BJ (cell line): Measurements from ENCODE around the gene PRKAR1B. TPM values are rescaled to one million over a fixed set of nuclear protein-coding genes. Genes with fewer than 3 reads are reported as not detected.
"Not testable (repeated sequence)": the region's sequence is repeated elsewhere in the genome, so short reads cannot be mapped to it uniquely, and the experiment has no call there.

Experiments
- CTCF ChIA-PET: fragments of 350-600 bp; formaldehyde crosslinking; extraction: SDS; loops from one replicate; lab custom pipeline; 2021; ENCODE audit warnings: antibody characterized with exemption, inconsistent platforms; lab: Yijun Ruan, JAX
- POLR2A ChIA-PET: fragments of 300-600 bp; sonication (Branson Sonifier 250); formaldehyde crosslinking; extraction: SDS; loops from one replicate; lab custom pipeline; 2021; ENCODE audit warnings: antibody characterized with exemption; lab: Charles Lee
- DNase-seq: peaks from one replicate; pipeline ENCODE4 v3.0.0-alpha.2; 2011; ENCODE audit warnings: low read depth
- H3K27me3 ChIP-seq: 2 replicates; pipeline ENCODE4 v1.6.0; 2011; ENCODE audit warnings: low read length; ENCODE audit not compliant: control insufficient read depth, insufficient read depth
- H3K36me3 ChIP-seq: 2 replicates; pipeline ENCODE4 v1.5.1; 2011; ENCODE audit warnings: low read length; ENCODE audit not compliant: control insufficient read depth, insufficient read depth
- H3K4me3 ChIP-seq: 2 replicates; pipeline ENCODE4 v1.5.1; 2011; ENCODE audit warnings: low read depth, mild to moderate bottlenecking, control low read depth, low read length
- polyA plus RNA-seq: library from polyadenylated mRNA; depleted of rRNA; stranded (reverse); fragments of >200 nt; gene quantifications from 2 replicates; pipeline ENCODE4 v1.2.3, GENCODE V29; 2011
- TF ChIP-seq, protein P1 (sequence below): IDR thresholded peaks from 2 replicates; pipeline ENCODE4 v1.5.1; 2011; ENCODE audit warnings: low read depth, mild to moderate bottlenecking, control low read depth, inconsistent platforms, low read length, moderate library complexity; ENCODE audit not compliant: insufficient read depth

PRKAR1B gene
- polyA plus RNA-seq, 1 experiment = 7.4 TPM

DNA sequence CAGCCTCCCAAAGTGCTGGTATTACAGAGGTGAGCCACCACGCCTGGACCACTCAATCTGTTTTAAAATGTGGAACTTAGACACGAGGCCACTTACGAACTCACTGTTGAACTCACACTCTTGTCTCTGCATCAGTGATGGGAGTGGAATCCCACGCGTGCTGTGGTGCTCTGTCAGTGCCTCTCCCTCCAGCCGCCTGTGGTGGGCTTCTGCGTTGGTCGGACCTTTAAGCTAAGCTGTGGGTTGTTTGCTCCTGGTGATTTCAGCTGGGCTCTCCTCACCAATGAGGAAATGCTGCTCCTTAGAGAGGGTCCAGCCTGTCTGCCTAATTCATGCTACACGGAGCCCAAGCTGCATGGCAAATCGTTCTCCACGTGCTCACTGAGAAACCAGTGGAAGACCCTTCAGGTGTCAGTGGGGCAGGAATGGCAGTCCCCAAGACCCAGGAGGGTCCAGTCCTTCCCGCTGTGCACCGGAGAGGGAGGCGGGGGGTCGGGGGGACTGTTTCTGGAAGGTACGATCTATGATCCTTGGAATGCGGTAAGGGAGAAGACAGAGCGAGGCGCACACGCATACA is 17.9 kb upstream of the PRKAR1B start:
- CTCF ChIA-PET = no interaction called here
- H3K4me3 ChIP-seq = no peak overlapping the region
- POLR2A ChIA-PET = no interaction called here
- DNase-seq = no peak
- H3K27me3 ChIP-seq = no peaks in the 10 kb centered on the region
- H3K36me3 ChIP-seq = peaks cover 9% of the 10 kb centered on the region; the same call in 1 of the 2 replicates
- TF ChIP-seq, protein P1, sequence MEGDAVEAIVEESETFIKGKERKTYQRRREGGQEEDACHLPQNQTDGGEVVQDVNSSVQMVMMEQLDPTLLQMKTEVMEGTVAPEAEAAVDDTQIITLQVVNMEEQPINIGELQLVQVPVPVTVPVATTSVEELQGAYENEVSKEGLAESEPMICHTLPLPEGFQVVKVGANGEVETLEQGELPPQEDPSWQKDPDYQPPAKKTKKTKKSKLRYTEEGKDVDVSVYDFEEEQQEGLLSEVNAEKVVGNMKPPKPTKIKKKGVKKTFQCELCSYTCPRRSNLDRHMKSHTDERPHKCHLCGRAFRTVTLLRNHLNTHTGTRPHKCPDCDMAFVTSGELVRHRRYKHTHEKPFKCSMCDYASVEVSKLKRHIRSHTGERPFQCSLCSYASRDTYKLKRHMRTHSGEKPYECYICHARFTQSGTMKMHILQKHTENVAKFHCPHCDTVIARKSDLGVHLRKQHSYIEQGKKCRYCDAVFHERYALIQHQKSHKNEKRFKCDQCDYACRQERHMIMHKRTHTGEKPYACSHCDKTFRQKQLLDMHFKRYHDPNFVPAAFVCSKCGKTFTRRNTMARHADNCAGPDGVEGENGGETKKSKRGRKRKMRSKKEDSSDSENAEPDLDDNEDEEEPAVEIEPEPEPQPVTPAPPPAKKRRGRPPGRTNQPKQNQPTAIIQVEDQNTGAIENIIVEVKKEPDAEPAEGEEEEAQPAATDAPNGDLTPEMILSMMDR = no peak

DNA sequence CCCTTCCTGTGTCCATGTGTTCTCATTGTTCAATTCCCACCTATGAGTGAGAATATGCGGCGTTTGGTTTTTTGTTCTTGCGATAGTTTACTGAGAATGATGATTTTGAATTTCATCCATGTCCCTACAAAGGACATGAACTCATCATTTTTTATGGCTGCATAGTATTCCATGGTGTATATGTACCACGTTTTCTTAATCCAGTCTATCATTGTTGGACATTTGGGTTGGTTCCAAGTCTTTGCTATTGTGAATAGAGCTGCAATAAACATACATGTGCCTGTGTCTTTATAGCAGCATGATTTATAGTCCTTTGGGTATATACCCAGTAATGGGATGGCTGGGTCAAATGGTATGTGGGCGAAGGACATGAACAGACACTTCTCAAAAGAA is 17.0 kb upstream of the PRKAR1B start:
- POLR2A ChIA-PET, DNase-seq, H3K27me3 ChIP-seq, H3K4me3 ChIP-seq, CTCF ChIA-PET: not testable (repeated sequence)
- peaks cover 12% of the 10 kb centered on the region for H3K36me3 ChIP-seq

DNA sequence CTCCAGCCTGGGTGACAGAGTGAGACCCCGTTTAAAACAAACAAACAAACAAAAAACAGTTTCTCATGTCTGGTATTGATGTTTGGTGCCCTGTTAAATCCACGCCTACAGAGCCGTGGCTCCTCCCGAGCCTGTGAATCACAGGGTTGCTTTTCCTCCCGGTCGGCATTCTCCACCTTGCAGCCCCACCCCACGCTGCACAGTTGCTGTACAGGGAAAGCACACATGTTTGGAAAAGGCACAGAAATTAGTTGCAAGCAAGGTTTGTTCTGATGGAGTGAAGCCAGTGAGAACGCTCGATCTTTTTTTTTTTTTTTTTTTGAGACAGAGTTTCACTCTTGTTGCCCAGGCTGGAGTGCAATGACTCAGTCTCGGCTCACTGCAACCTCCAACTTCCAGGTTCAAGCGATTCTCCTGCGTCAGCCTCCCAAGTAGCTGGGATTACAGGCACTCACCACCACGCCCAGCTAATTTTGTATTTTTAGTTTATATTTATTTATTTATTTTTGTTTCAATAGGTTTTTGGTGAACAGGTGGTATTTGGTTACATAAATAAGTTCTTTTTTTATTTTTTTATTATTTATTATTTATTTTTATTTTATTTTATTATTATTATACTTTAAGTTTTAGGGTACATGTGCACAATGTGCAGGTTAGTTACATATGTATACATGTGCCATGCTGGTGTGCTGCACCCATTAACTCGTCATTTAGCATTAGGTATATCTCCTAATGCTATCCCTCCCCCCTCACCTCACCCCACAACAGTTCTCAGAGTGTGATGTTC is 16.5 kb upstream of the PRKAR1B start:
- CTCF ChIA-PET, H3K27me3 ChIP-seq, H3K4me3 ChIP-seq, DNase-seq: not testable (repeated sequence)
- H3K36me3 ChIP-seq = peaks cover 13% of the 10 kb centered on the region
- POLR2A ChIA-PET = interaction anchor here (0.6 kb wide), 1 partner anchor 43 kb away, joined by 4 read pairs; no protein-coding TSS in a partner anchor

DNA sequence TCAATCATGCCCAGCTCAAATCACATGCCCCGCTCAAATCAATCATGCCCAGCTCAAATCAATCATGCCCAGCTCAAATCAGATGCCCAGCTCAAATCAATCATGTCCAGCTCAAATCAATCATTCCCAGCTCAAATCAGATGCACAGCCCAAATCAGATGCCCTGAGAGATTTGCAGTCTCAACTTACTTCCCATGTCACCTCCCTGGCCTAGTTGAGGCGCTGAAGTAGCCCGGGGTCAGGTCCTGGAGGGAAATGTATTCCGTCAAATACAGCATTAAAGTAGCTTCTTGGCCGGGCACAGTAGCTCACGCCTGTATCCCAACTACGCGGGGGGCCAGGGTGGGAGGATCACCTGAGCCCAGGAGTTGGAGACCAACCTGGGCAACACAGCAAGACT is 15.7 kb upstream of the PRKAR1B start:
- Histone ChIP-seq H3K27me3 (no peaks in the 10 kb centered on the region), H3K36me3 (peaks cover 13% of the 10 kb centered on the region), H3K4me3 (no peak overlapping the region)
- CTCF ChIA-PET = interaction anchor here (0.9 kb wide), 1 partner anchor 43 kb away, joined by 4 read pairs; no protein-coding TSS in a partner anchor
- TF ChIP-seq, protein P1 = no peak
- POLR2A ChIA-PET = interaction anchor here (0.6 kb wide), 1 partner anchor 44 kb away, joined by 4 read pairs; no protein-coding TSS in a partner anchor
- DNase-seq = no peak

DNA sequence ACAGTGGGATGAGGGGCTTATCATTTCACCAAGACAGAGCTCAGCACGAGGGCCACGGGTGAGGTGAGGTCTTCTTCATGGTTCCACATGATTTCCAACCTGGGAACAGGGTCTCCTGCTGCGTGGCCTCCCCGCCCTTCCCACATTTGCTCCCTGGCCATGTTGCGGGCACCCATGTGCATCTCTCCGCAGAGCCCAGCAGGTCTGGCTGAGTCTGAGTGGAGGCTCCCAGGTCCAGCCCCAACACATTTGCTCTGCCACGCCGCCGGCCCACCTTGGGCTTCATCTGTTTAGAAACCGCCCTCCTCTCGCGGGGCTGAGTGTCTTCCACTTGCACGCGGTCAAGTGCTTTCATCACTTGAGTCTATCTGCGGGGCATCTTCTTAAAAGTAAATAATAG is 14.8 kb upstream of the PRKAR1B start:
- CTCF ChIA-PET = no interaction called here
- Histone ChIP-seq H3K27me3 (no peaks in the 10 kb centered on the region), H3K4me3 (no peak overlapping the region), H3K36me3 (peaks cover 13% of the 10 kb centered on the region)
- no peak for DNase-seq
- TF ChIP-seq, protein P1 = no peak
- POLR2A ChIA-PET = no interaction called here

DNA sequence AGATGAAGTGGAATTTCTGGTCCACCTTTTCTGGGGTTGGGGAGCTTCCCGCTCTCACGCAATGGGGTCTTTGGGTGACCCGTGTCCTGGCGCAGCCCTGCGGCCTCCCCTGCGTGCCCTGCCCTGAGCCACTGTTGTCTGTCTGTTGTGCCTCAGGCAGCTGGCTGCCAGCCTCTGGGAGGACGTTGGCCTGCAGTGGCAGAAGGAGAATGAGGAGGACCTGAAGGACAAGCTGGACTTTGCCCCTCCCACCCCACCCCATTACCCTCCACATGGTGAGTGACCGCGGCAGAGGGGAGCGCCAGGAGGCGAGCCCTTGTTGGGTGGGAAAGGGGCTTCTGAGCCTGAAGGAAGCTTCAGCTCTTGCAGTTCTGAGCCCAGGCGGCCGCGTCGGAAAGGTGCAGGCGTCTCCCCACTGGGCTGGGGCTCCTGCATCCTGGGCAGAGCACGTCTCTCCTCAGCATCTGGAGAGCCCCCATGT is 14.2 kb upstream of the PRKAR1B start:
- DNase-seq = no peak

More for the DNA sequence above, 14.2 kb upstream of the PRKAR1B start:
- H3K36me3 ChIP-seq = peaks cover 13% of the 10 kb centered on the region
- H3K4me3 ChIP-seq = no peak overlapping the region
- H3K27me3 ChIP-seq = no peaks in the 10 kb centered on the region
- ChIA-PET CTCF (no interaction called here), POLR2A (no interaction called here)
- TF ChIP-seq, protein P1 = no peak
